HG02798 (cell line): ENCODE results near the gene SLC7A6.

Source experiments
- ATAC-seq: cut with Tn5 transposase; IDR thresholded peaks from one replicate; pipeline ENCODE4 v1.9.1; 2021; ENCODE audit warnings: mild to moderate bottlenecking; ENCODE audit not compliant: unreplicated experiment, poor library complexity

SLC7A6 gene

DNA sequence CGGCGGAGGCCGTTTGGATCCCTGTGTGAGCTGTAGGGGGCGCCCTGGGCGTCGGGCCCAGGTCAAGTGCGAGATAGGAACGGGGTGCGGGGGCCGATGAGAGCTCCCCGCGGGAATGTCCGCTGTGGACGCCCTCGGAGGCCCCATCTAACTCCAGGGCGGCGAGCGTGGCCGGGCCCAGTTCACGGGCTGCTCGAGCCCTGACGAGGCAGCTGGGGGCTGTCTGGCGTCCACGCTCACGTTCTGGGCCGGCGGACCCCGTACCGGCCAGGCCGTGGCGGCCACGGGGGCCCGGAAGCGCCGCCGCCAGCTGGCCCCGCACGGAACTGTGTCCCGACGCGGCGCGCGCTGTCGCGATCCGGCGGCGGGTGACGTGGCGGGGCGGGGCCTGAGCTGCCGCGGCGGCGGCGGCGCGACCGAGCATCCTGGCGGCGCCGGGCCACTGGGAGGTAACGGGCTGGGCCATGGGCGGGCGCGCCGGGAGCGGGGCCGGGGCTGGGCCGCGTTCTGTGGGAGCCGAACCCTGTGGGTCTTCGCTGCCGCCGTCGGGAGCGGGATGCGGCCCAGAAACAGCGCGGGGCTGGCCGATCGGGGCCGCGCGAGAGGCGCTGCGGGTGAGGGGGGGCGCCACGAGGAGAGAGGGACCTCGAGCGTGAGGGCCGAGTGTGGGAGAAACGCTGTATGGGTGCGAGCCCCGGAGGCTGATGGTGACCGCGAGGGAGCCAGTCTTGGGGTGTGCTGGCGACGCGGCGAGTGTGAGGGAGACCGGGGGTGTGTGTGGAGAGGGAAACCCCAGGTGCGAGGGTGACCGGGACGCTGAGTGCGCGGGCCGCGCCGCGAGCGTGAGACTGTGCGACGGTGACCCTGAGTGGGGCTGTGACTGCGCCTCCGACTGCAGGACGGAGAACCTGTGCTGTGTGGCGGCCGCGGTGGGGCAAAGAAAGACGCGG lies at the start of gene SLC7A6:
SLC7A6 (plus strand) TSS at position 399 of the 950 bp plus-strand sequence. CDS start 10,201 bp downstream, outside the sequence.
- ATAC-seq: peak; percentile 73

DNA sequence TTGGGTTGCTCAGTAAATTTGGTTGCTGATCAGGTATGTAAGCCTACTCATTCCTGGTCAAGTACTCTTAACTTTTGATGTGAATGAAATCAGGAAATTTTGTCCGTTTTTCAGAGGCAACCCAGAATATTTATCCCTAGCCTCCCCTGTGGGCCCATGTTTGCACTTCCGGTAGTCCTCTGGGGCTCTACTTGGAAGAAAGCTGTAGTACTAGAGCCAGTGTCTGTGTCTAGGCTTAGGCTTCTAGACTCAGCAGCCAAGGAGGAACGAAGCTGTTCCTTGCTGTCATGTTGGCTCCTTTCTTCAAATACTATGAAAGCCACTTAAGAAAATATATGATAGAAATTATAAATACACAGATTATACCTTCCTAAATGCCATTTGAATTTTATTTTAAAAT lies 49.6 kb upstream of the SLC7A6 start:
- ATAC-seq: no peak

DNA sequence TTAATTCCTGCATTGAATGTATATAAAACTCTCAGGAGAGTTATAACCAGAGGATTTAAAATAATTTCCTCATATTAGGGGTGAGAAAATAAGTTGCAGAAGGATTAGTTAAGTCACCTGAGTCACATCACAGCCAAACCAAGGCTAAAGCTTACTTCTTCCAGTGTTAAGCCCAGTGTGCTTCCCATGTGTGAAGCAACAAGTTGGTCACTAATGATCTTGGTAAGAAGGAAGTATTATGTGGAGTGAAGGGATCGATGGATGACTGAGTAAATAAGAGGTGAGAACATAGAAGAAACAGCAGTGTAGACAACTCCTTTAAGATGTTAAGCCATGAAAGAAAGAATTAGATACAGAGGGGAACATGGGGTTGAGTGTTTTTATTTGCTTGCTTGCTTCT lies 49.0 kb upstream of the SLC7A6 start:
- no peak for ATAC-seq

DNA sequence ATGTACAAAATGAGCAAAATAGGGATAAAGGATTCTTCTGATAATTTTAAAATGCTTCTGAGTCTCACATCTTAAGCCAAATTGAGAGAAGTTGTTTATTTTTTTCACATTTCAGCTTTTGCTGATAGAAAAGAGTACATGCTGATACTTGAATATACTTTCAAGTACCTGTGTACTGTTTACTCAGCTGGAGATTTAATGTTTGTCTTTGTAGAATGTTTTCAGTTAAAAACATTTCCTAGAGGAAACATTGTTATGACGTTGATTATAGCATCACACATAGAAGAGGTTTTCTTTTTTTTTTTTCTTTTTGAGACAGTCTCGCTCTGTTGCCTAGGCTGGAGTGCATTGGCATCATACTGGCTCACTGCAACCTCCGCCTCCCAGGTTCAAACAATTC lies 48.1 kb upstream of the SLC7A6 start:
- no peak for ATAC-seq

DNA sequence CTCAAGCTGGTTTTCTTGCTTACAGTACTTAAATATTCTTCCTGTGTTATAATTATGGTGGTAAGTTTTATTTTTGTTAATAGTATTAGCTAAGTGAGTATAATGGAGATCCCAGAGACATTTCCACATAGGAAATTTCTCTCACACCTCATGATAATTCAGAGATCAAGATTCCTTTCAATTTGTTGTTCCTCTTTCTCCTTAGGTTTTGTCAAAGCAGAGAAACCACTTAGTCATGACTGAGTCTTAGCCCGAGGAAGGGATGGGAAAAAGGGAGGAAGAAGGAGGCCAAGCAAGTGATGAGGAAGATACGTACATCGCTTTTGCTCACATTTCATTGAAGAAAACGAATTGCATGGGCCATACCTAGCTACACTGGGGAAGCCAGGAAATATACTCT lies 46.8 kb upstream of the SLC7A6 start:
- ATAC-seq: no peak

DNA sequence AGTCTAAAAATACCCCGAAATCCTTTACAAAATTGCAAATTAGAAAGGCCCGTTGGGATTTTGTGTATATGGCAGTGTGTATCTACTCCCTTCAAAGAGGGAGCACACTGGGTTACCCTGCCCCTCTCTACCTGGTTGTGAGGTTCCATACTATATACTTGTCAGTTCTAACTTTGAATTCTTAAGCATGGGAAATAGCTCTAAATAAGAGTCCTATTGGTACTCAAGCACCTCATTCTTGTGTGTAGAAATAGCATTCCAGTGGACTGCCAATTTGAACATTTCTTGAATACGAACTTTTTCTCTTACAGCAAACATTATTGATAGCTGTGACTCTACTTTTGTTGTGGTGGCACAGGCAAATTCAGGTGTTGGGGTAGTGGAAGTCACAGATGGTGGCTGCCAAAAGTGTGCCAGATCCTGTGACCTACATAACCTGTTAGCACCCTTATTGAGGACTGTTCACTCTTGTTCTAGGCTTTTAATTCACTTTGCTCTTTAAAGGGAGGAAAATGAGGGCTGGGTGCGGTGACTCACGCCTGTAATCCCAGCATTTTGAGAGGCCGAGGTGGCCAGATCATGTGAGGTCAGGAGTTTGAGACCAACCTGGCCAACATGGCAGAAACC lies 44.5 kb upstream of the SLC7A6 start:
- ATAC-seq: no peak

DNA sequence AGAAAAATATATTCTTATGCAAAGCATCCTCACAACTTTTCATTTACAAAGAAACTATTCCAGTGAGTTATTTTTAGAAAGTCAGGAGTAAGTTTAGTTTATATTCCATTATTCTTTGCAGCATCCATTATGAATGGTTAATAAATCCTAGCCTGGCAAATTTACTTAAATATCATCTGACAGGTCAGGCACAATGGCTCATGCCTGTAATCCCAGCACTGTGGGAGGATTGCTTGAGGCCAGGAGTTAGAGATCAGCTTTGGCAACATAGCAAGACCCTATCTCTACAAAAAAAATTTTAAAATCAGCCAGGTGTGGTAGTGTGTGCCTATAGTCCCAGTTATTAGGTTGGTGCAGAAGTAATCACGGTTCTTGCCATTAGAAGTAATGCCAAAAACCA lies 41.3 kb upstream of the SLC7A6 start:
- no peak for ATAC-seq

DNA sequence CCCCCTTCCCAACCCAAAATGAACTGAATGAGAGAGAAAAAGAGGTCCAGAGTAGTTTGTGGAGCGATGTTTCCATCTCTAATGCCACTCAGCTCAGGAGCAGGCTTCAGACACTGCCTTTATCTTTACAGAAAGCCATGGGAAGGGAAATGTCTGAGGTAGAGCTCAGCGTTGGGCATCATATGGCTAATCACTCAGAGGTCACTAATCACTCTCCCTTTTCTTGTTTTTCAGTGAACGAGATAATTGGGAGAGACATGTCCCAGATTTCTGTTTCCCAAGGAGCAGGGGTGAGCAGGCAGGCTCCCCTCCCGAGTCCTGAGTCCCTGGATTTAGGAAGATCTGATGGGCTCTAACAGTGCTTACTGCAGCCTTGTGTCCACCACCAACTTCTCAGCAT lies 38.2 kb upstream of the SLC7A6 start:
- ATAC-seq: no peak

DNA sequence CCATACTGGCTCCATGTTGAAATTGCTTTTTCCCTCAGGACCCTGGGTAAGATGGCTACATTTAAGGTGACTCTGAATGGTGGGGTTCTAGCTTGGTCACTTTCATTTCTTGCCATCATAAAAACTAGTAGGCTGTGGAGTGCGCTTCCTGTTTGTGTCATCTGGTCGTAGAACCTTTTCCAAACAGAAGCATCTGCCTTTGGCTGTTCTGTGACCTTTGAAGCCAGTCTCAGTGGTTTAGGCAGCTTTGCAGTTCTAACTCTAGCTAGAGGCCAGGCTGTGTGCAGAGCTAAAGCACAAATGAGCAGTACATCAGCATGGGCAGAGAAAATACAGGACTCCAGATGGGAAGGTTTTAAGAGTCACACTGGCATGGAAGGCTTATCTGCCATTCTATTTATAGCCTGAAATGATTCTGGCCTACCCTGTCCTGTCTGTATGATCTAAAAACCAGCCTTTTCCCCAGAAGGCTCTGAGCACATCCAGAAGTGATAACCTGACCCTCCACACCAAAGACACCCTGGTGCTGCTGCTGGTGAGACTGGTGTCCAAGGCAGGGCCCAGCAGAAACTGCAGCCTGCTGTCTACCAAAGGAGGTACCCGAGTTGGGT lies 37.0 kb upstream of the SLC7A6 start:
- no peak for ATAC-seq

DNA sequence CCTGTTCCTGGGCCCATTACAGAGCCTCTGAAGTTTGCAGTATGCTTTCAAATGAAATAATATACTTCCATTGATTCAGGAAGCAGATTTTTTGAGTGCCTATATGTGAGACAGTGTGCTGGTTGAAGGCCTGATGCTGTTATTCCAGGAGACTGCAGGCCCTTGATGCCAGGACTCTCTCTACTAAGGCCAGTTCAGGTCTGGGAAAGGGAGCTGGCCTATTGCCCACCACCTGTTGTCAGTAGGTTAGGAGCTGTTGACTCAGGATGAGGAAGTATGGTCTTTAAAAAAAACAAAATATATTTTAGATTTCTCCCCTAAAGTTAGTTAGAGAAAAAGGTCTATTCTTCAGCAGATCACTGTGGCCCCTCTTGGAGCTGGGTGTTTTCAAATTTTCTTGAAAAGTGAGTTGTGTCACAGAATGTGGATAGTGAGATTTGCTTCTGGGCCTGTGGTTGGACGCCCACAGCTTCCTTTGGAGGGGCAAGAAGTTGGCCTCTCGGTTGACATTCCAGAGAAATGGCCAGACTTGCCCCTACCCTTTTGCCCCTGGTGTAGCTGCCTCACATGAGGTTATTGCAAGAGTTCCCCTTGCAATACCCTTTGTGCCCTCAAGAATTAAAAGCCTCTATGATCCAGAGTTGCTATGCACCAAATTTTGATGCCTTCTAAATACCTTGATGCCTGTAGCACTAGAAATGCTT lies 36.3 kb upstream of the SLC7A6 start:
- ATAC-seq: no peak

DNA sequence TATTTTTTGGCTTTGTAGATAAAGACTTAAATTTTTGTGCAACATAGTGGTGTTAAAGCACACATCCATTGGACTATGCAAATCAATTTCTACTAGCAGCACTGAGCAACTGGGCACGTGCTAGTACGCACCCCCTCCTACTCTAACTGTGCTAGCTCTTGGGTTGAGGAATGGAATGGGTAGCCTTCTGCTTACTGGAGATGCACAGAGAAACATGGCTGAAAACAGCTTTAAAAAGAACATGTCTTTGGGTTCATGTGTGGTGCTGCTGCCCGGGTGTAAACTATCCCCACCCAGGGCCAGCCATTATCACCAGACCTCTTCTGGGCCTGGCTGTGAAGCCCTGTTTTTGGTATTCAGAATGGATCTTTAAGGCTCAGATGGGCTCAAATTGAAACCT lies 35.7 kb upstream of the SLC7A6 start:
- no peak for ATAC-seq

DNA sequence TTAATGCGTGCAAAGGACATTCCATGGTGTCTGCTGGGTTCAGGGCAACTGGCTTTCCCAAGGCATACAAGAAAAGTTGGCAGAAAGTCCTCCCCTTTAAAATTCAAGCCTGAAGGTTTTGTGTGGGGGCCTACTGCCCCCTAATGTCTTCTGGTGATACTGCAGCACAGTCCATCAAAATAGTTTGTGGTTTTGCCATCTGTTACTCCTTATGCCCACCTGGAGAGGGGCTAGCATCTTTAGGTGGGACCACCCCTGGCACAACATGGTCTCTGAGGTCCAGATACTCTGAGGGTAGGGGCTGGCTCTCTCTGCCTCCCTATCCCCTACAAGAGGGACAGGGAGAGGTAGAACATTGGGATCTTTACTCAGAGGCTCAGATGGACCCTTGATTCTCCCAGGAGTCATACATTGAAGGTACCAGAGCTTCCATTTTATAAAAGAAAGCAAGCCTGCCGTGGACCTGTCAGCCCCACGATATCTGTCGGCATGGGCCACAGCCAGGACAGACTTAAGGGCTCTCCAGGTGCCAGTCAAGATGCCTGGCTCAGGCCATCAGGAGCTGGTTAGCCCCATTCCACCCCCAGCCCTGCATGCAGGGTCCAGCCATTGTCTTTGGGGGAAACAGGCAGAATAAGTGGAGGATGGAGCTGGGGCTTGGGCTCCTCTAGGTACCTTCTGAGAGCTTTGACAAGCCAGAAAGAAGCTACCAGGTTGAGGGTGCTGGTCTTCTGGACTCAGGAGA lies 34.7 kb upstream of the SLC7A6 start:
- ATAC-seq: no peak

DNA sequence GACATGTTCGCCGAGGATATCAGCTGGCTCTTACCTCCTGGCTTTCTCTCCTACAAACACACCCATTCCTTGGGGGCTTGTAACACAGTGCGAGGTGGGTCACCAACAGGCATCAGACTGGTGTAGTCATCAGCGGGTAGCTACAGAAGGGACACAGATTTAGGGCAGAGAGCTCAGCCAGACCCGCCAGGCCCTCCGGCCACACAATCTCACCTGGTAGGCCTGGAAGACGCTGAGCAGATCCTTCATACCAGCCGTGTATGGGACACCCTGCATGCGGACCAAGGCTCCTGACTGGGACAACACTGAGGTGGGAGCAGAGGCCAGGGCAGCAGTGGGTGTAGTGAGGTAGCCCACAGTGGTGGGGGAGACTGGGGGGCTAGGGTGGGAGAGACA lies 34.2 kb upstream of the SLC7A6 start:
- ATAC-seq: no peak

DNA sequence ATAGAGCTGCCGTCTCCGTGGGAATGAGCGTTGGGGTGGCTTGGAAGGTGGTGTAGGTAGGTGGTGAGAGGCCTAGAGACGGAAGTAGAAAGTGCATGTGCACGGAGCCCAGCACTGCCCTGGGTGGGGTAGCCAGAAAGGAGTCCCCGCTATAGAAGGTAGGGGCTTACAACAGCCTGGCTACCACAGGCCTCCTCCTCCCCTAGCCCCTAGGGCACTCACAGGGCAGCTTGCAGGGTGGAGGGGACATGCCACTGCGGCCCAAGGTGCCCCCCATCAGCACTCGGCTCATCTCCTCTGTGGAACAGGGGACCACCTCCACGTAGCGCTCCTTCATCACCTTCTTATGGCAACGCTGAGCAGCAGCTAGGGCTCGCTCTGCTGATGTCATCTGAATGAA lies 33.4 kb upstream of the SLC7A6 start:
- ATAC-seq: no peak

DNA sequence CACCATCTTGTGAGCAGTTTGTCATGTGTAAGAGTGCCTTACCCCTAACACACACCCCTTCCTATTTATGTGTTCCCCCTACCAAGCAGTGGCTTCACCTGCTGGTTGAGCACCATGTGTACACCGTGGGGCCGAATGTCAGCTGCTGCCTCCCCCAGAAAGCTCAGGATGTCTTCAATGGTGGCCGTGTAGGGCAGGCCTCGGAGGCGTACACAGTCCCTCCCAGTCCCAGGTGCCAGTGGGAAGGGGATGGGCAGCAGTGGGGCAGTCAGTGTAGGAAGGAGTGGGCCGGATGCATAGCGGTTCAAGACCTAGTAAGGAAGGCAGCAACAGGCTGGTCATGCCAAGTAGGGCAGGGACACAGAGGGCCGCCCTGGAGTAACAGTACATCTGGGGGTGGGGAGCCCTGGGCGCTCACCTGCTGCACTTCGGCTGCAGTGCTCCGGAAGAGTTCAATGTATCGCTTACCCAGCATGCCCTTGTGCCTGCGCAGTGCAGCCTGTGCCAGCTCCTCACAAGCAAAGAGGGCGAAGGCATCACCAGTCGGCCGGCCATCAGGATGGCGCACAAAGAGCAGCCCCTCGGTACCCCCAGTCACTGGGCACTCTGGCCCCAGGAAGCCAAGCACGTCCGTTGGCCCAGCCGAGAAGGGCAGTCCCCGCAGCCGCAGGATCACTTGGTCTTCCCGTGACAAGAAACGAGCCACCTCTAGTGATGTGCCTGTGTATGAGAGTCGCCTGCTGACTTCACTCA lies 32.8 kb upstream of the SLC7A6 start:
- ATAC-seq: no peak

DNA sequence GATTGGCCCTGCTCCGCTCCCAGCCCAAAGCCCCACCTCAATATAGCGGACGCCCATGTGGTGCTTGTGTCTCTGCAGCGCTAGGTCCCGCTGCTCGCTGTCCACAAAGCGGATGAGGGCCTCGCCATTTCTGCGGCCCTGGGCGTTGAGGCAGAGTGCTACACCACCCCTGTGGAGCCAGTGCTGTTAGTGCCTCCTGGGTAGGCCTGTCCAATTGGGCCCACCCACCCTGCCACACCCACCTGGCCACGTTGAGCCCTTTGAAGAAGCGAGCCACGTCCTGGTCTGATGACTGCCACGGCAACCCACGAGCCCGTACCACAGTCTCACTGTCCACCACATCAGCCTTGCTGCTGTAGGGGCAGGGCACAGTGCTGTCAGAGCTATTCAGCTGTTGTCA lies 32.0 kb upstream of the SLC7A6 start:
- no peak for ATAC-seq

DNA sequence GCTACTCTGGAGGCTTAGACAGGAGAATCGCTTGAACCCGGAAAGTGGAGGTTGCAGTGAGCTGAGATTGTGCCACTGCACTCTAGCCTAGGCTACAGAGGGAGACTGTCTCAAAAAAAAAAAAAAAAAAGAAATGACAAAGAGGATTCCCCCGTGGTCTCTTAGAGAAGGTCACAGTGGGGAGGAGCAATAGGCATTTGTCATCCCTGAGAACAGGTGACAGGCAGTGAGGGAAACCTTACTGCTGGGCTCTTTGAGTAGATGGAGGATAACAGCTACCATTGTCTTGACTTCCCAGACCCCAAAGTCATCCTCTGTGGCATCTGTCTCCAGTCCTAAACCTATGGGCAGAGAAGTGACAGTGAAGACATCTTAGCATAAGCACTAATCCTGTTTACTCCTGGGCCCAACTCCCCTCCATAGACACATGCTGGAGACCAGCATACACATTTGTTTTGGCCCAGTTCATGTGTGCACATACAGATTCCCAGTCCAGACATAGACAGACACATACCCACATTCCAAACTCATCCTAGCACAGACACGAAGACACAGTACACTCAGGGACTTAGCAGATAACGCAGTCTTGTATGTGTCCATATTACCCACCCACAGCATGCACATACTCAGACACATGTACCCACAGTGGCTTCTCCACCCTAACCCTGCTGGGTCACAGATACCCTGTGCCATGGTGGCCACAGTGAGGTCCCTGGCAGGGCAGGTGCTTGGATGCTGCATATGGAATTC lies 31.1 kb upstream of the SLC7A6 start:
- ATAC-seq: no peak

DNA sequence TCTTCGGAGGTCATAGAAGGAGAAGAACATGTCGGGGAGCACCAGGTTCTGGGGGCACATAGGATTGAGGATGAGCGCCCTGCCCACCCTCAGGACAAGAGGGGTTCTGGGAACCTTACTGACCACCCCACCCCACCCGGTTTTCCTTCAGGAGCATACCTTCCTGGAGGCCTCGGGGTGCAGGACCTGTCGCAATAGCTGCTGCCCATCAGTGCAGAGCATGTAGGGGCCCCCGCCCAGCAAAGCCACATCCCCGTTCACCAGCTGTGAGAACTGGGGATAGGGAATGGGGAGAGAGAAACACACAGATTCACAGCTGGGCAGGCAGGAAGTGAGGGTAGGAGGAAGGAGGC lies 30.5 kb upstream of the SLC7A6 start:
- ATAC-seq: no peak
